DOHH2 (cell line): ENCODE measurements around the gene FCRL1.

Source experiments
- H3F3A ChIP-seq: fragments of 200-600 bp; sonication (generic), shearing (Covaris generic); 2 replicates; pipeline ENCODE4 v1.6.0; 2016; ENCODE audit warnings: antibody characterized with exemption, mild to moderate bottlenecking; ENCODE audit not compliant: control insufficient read depth, insufficient read depth
- H3K27ac ChIP-seq: fragments of 200-600 bp; sonication (generic); 2 replicates; pipeline ENCODE4 v1.5.1; 2014; ENCODE audit warnings: low read depth, mild to moderate bottlenecking, low read length, moderate library complexity
- H3K27me3 ChIP-seq: fragments of 200-600 bp; sonication (generic); 2 replicates; pipeline ENCODE4 v1.6.1; 2014; ENCODE audit warnings: mild to moderate bottlenecking, low read length, mixed read lengths; ENCODE audit not compliant: control insufficient read depth
- H3K36me3 ChIP-seq: fragments of 200-600 bp; sonication (generic); 2 replicates; pipeline ENCODE4 v1.6.1; 2014; ENCODE audit warnings: mild to moderate bottlenecking, low read length, moderate library complexity, mixed read lengths; ENCODE audit not compliant: control insufficient read depth
- H3K4me1 ChIP-seq: fragments of 200-600 bp; sonication (generic); 2 replicates; pipeline ENCODE4 v1.6.1; 2014; ENCODE audit warnings: mild to moderate bottlenecking, low read length, mixed read lengths; ENCODE audit not compliant: control insufficient read depth
- H3K4me2 ChIP-seq: fragments of 200-600 bp; sonication (generic); 2 replicates; pipeline ENCODE4 v1.6.0; 2014; ENCODE audit warnings: mild to moderate bottlenecking, low read length, moderate library complexity
- H3K4me3 ChIP-seq: fragments of 200-600 bp; sonication (generic); 2 replicates; pipeline ENCODE4 v1.5.1; 2014; ENCODE audit warnings: mild to moderate bottlenecking, low read length, mixed read lengths
- H3K79me2 ChIP-seq: fragments of 200-600 bp; sonication (generic); 2 replicates; pipeline ENCODE4 v1.6.1; 2014; ENCODE audit warnings: mild to moderate bottlenecking, low read length, mixed read lengths; ENCODE audit not compliant: control insufficient read depth
- H3K9me2 ChIP-seq: fragments of 200-600 bp; sonication (generic); replicated peaks from 2 replicates; pipeline ENCODE4 v1.6.1; 2014; ENCODE audit warnings: mild to moderate bottlenecking, low read length, mixed read lengths; ENCODE audit not compliant: control insufficient read depth
- H3K9me3 ChIP-seq: fragments of 200-600 bp; sonication (generic); 2 replicates; pipeline ENCODE4 v1.6.1; 2014; ENCODE audit warnings: antibody characterized with exemption, low read length, mixed read lengths; ENCODE audit not compliant: control insufficient read depth, insufficient read depth
- H4K20me1 ChIP-seq: fragments of 200-600 bp; sonication (generic); 2 replicates; pipeline ENCODE4 v1.6.0; 2014; ENCODE audit warnings: low read depth, mild to moderate bottlenecking, antibody characterized with exemption, low read length, moderate library complexity; ENCODE audit not compliant: control insufficient read depth, insufficient read depth
- EZH2phosphoT487 ChIP-seq: fragments of 200-600 bp; sonication (generic); IDR thresholded peaks from 2 replicates; pipeline ENCODE4 v1.6.1; 2017; ENCODE audit warnings: borderline replicate concordance, mild to moderate bottlenecking, antibody characterized with exemption, low read length, moderate library complexity, mixed read lengths
- TF ChIP-seq, protein P1 (sequence below): fragments of 200-600 bp; sonication (generic); IDR thresholded peaks from one replicate; pipeline ENCODE4 v1.5.1; 2014; ENCODE audit warnings: antibody characterized with exemption, mild to moderate bottlenecking, low read depth, low read length; ENCODE audit not compliant: poor library complexity, severe bottlenecking

FCRL1 gene

DNA sequence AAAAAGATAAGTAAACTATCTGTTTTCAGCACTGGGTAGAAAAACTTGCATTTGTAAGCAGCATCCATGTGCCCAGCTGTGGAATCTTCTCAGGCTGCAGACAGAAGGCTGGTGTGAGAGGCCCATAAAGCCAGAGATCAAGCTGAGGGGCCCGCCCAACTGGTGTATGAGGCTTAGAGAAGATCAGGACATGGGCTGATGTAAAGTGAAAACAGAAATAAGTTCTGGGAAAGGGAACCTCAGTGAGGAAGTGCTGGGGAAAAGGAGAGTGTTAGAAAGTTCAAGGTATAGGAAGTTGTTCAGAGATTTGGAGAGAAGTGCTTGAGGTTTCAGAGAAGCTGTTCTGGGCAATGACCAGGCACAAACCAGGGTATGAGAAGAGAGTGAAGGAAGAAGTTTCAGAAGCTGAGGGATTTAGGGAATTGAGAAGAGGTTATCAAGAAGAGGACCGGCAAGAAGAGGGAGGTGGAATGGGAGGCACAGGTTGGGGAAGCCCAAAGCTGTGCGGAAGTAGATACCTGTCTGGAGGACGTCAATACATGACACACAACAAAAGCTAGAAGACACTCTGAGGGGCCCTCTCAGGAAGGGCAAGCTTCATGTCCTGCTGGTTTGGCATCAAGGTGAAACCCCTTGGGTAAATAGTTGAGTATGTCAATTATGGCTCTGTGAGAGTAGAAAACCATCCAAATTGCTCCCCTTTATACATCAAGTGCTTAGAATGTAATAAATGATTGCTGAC, 24.3 kb upstream of the FCRL1 start:
- Histone ChIP-seq H3K4me1 (peaks cover 86% of the 10 kb centered on the region), H3K27ac (peak overlapping the region; percentile 68), H3K4me3 (peak overlapping the region; percentile 47), H3K27me3 (no peaks in the 10 kb centered on the region), H3F3A (peaks cover 17% of the 10 kb centered on the region), H4K20me1 (no peaks in the 10 kb centered on the region), H3K9me2 (no peaks in the 10 kb centered on the region), H3K79me2 (no peaks in the 10 kb centered on the region), H3K36me3 (no peaks in the 10 kb centered on the region), H3K4me2 (peak overlapping the region; percentile 63), H3K9me3 (no peaks in the 10 kb centered on the region)
- TF ChIP-seq EZH2phosphoT487 = no peak
- TF ChIP-seq, protein P1, sequence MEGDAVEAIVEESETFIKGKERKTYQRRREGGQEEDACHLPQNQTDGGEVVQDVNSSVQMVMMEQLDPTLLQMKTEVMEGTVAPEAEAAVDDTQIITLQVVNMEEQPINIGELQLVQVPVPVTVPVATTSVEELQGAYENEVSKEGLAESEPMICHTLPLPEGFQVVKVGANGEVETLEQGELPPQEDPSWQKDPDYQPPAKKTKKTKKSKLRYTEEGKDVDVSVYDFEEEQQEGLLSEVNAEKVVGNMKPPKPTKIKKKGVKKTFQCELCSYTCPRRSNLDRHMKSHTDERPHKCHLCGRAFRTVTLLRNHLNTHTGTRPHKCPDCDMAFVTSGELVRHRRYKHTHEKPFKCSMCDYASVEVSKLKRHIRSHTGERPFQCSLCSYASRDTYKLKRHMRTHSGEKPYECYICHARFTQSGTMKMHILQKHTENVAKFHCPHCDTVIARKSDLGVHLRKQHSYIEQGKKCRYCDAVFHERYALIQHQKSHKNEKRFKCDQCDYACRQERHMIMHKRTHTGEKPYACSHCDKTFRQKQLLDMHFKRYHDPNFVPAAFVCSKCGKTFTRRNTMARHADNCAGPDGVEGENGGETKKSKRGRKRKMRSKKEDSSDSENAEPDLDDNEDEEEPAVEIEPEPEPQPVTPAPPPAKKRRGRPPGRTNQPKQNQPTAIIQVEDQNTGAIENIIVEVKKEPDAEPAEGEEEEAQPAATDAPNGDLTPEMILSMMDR = no peak

GRCh38 chr1:157842939-157843338, 23.0 kb upstream of the FCRL1 start:
- H3K4me1 ChIP-seq = peaks cover 82% of the 10 kb centered on the region
- H3K27me3 ChIP-seq = no peaks in the 10 kb centered on the region
- no peaks in the 10 kb centered on the region for H3K79me2 ChIP-seq
- H3K27ac ChIP-seq = peak overlapping the region; percentile 68
- TF ChIP-seq, protein P1 = no peak
- no peak for TF ChIP-seq EZH2phosphoT487
- no peaks in the 10 kb centered on the region for H3K36me3 ChIP-seq
- H3K4me3 ChIP-seq = peak overlapping the region; percentile 47
- peaks cover 7% of the 10 kb centered on the region for H3F3A ChIP-seq
- H3K4me2 ChIP-seq = peak overlapping the region; percentile 63
- H3K9me3 ChIP-seq = no peaks in the 10 kb centered on the region
- no peaks in the 10 kb centered on the region for H3K9me2 ChIP-seq
- no peaks in the 10 kb centered on the region for H4K20me1 ChIP-seq

GRCh38 chr1:157841708-157842107, 21.8 kb upstream of the FCRL1 start, which contains the start of gene CD5L:
TSS of gene CD5L (minus strand) at chr1:157841808. CDS start at chr1:157841701, 107 bp downstream.
- Histone ChIP-seq H3K9me2 (no peaks in the 10 kb centered on the region), H3K9me3 (no peaks in the 10 kb centered on the region), H3K4me2 (peak within 1 kb of the TSS; percentile 63), H3K27me3 (no peaks in the 10 kb centered on the region), H3K27ac (peak within 1 kb of the TSS; percentile 68), H3K36me3 (no peaks in the 10 kb centered on the region), H4K20me1 (no peaks in the 10 kb centered on the region), H3K4me3 (peak within 1 kb of the TSS; percentile 22; the same call in 1 of the 2 replicates), H3F3A (peaks cover 7% of the 10 kb centered on the region), H3K4me1 (peaks cover 75% of the 10 kb centered on the region), H3K79me2 (no peaks in the 10 kb centered on the region)
- TF ChIP-seq, protein P1 = no peak
- TF ChIP-seq EZH2phosphoT487 = no peak
